Activated naive CD4-positive, alpha-beta T cell treated with Interleukin-2 at 50 U/mL for 16 hours (primary cell): ENCODE measurements around the gene MEF2B.
"Not testable (repeated sequence)": the region's sequence is repeated elsewhere in the genome, so short reads cannot be mapped to it uniquely, and the experiment has no call there.

Experiments used
- DNase-seq: peaks from one replicate; pipeline ENCODE4 v3.0.0-alpha.2; 2020

The MEF2B gene

GRCh38 chr19:19154768-19155494 lies 15.1 kb downstream of the MEF2B start:
- DNase-seq, result no peak

- no peak for DNase-seq
Measured at GRCh38 chr19:19152668-19153384, 17.2 kb downstream of the MEF2B start.

DNA sequence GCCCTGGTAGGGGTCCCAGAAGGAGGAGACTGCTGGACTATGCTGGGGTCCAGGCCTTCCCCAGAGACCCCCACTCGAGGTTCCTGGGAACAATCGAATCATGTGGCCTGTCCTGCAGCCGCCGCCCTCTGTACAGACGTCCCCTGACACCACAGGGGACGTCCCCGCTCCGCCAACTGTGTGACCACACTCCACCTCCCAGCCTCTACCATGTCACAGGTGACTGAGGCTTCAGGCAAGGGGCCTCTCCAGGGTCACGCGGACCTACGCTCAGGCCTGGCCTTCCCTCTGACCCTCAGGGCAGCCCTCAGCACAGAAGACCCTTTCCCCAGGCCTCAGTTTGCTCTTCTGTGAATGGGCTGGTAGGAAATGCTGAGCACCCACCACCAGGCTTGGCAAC lies 18.6 kb downstream of the MEF2B start:
- DNase-seq, result no peak

DNA sequence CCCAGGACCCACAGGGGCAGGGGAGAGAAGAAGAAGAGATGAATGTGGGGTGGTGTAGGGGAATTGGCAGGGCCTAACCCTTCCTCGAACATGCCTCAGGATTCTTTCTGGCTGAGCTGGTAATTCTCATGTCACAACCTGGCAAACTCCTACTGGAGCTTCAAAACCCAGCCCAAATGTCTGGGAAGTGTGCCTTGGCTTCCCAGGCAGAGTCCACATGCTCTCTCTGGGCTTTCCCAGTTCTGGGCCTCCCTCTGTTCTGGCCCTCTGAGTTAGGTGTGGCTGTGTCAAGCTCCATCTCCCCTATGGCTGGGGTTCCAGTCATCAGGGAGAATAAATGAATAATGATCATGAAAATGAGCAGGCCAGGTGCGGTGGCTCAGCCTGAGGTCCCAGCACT lies 20.6 kb downstream of the MEF2B start:
- no peak for DNase-seq

- not testable (repeated sequence) for DNase-seq
Measured at GRCh38 chr19:19148504-19148903, 21.6 kb downstream of the MEF2B start.

DNA sequence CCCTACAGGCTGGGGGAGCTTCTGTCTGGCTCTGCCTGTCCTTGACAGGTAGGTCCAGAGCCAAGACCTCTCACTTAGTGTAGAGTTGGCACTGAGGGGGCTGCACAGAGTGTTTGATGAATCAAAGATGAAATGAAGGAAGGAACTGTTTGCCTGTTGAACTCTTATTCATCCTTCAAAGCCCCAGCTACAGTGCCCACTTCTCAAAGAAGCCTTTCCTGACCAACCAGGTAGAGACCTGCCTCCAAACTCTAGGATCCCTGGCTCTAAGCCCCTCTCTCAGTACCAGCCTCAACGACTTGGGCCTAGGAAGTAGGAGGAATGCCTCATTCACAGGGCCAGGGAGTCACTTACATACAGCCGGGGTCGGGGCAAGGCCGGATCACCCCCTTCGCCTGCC lies 22.7 kb downstream of the MEF2B start:
- no peak for DNase-seq

GRCh38 chr19:19146865-19147264 lies 23.2 kb downstream of the MEF2B start:
- DNase-seq, result no peak

GRCh38 chr19:19145684-19146608 lies 24.1 kb downstream of the MEF2B start:
- DNase-seq, result peak; percentile 88

GRCh38 chr19:19145281-19145680 lies 24.8 kb downstream of the MEF2B start:
- DNase-seq, result no peak

- no peak for DNase-seq
Measured at GRCh38 chr19:19142347-19142746, 27.7 kb downstream of the MEF2B start.

DNA sequence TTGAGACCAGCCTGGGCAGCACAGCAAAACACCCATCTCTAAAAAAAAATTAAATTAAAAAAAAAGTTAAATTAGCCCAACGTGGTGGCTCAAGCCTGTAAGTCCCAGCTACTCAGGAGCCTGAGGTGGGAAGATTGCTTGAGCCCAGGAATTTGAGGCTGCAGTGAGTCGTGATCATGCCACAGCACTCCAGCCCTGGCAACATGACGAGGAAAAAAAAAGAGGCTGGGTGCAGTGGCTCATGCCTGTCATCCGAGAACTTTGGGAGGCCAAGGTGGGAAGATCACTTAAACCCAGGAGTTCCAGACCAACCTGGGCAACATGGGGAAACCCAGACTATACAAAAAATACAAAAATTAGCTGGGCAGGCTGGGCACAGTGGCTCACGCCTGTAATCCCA lies 29.6 kb downstream of the MEF2B start:
- no peak for DNase-seq

DNA sequence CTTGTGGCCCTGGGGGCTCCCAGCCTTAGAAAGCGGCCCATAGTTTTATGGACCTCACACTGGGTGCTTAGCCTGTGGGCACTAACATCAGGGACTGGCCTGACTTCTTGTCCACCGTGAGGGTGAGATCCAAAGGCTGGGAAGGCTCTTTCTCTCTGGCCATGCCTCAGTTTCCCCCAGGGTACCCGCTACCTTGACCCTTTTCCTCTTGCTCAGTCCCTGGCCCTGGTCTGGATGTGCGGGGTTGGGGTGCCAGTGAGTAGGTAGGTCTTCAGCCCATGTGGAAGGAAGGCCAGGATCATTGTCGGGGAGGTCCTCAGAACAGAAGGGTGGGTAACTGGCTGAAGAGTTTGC lies 30.2 kb downstream of the MEF2B start:
- DNase-seq, result no peak

GRCh38 chr19:19138109-19138981 lies 31.7 kb downstream of the MEF2B start, which contains the start of gene TMEM161A:
Gene TMEM161A (minus strand): TSS chr19:19138478. CDS start chr19:19138428, 50 bp downstream.
- peak; percentile 98 for DNase-seq

DNA sequence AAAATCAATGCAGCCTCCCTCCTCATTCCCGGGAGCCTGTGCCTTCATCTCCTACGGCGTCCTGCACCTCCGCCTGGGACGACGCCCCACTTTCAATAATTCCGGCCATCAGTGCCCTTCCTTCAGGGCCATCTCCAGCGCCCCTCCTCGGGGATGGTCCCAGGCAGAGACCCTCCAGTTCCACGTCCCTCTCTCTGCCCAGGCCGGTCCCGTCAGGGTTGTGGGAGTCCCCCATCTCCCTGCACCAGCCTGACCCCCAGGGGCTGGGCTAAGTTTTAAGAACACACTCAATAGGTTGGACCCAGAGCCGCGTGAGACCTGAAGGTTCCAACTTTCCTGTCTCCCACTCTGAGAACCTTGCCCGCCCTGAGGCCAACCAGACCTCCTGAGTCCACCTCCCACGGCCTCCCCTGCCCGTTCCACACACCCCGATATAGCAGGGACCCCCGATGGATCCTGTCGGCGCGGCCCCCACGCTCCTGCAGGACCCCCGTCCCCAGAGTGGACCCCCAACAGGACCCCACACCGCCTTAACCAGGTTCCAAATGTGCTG lies 32.4 kb downstream of the MEF2B start:
- DNase-seq, result no peak

GRCh38 chr19:19135713-19136112 lies 34.4 kb downstream of the MEF2B start:
- not testable (repeated sequence) for DNase-seq

- peak; percentile 43 for DNase-seq
Measured at GRCh38 chr19:19134687-19135158, 35.3 kb downstream of the MEF2B start.

- DNase-seq, result no peak
Measured at GRCh38 chr19:19133985-19134384, 36.1 kb downstream of the MEF2B start.

DNA sequence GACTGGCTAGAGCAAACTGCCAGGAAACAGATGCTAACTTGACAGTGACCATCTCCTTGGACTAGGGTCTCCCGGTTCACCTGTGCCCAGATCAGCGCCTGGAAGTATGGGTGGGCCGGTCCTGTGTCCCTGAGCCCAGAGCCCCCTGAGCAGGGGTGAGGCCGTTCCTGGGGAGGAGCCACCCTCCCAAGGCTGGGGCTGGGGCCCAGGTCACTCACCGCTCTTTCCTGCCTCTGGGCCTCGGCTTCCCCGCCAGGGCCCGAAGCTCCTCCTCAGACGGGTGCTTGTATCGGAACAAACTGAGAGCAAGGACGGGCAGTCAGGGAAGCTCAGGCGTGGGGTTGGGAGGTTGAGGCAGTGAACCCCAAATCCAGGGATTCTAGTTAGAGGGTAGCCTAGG lies 37.2 kb downstream of the MEF2B start:
- DNase-seq, result no peak

DNA sequence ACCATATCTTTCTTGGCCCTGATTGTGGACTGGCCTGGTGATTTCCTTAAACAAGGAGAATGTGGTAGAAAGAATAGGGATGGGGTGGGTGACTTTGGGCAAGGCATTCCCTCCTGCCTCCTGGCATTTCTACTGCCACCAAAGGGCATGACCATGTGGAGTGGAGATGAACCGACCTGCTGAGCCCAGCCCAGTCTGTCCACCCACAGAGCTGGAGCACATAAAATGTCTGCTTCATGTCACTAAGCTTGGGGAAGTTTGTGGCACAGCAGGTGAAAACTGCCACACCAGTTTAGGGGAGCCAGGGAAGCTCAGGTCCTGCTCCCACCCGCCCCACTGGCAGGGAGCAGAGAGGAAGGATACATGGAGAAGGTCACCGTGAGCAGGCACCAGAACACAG lies 38.1 kb downstream of the MEF2B start:
- DNase-seq, result no peak

DNA sequence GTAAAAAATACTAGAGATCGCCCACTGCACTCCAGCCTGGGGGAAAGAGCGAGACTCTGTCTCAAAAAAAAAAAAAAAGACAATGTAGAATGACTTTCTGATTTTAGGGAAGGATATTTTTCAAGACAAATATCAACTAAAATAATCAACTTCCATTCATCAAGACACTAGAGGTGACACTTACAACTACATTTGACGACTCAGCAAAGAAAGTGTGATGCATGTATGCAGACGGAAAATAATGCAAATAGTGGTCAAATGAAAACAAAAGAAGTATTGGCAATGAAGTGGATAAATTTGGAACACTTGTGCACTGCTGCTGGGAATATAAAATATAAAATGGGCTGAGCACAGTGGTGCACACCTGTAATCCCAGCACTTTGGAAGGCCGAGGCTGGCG lies 44.0 kb downstream of the MEF2B start:
- no peak for DNase-seq

DNA sequence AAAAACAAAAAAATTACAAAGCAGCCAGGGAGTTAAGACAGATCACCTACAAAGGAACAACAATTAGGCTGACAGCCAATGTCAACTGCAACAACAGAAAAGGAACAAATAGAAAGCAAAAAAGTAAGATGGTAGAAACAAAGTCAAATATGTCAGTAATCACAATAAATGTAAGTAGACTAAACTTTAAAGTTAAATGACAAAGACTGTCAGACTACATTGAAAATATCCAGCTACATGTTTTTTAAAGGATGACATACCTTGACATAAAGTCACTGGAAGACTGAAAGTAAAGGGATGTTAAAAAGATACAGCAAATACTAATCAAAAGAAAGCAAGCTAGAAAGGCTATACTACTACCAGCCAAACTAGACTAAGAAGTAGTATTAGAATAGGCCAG lies 46.7 kb downstream of the MEF2B start:
- no peak for DNase-seq

GRCh38 chr19:19122902-19123301 lies 47.2 kb downstream of the MEF2B start:
- DNase-seq, result no peak
